ENCODE measurements around the gene C3orf20. TPM values are rescaled to one million over a fixed set of nuclear protein-coding genes. Genes with fewer than 3 reads are reported as not detected.

Gene C3orf20
- total and polyA plus RNA-seq, 2 of the 13 experiments (the other 11 are each of a cell fraction or from before 2014, with no cell fraction given), result 0.03 to 0.04 TPM

DNA sequence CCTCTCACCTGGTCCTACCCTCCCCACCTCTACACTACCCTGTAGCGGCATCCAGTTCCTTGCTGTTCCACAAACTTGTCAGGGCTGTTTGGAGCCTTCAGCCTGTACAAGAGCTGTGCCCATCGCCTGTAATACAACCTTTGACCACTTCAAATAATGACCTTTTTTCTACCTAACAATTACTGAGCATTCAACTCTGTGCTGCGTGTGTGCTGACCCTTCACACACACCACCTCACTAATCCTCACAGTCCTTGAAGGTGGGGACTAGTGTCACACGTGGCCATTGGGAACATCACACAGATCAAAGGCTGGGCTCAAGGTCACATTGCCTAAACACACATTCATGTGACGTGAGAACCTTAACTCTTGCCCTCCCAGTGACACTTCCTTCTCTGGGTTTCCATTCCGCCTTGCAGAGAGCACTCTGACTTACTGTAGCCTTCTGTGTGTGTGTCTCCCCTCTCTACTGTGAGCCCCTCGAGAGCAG lies 3.1 kb downstream of the C3orf20 start (continued):
- TF ChIP-seq FOXA1 (IDR thresholded peaks at IDR 0.05) (no peak), FOXA1 (CRISPR knock-in tag; IDR thresholded peaks at IDR 0.05) (peak; percentile 73), TOPORS (CRISPR knock-in tag; IDR thresholded peaks at IDR 0.05) (peak; percentile 86; the same call in 1 of the 2 replicates), TCF7L2 (IDR thresholded peaks at IDR 0.05; ENCODE audit: low read depth, low read length) (peak; percentile 65; the same call in 1 of the 2 replicates), THAP11 (CRISPR knock-in tag; IDR thresholded peaks at IDR 0.05) (peak; percentile 81), REXO4 (CRISPR knock-in tag; IDR thresholded peaks at IDR 0.05; ENCODE audit: borderline replicate concordance) (no peak), ZNF766 (CRISPR knock-in tag; IDR thresholded peaks at IDR 0.05; ENCODE audit: borderline replicate concordance) (peak; percentile 63; the same call in 1 of the 2 replicates), HHEX (CRISPR knock-in tag; IDR thresholded peaks at IDR 0.05) (peak; percentile 81), U2AF1 (optimal IDR thresholded peaks at IDR 0.05; ENCODE audit: low read depth, low read length) (no peak), KLF12 (CRISPR knock-in tag; IDR thresholded peaks at IDR 0.05; ENCODE audit: borderline replicate concordance) (no peak), GFI1 (CRISPR knock-in tag; IDR thresholded peaks at IDR 0.05; ENCODE audit: borderline replicate concordance) (peak; percentile 32; the same call in 1 of the 2 replicates), ZNF644 (CRISPR knock-in tag; IDR thresholded peaks at IDR 0.05; ENCODE audit: low read depth) (peak; percentile 78; the same call in 1 of the 2 replicates), ZNF768 (CRISPR knock-in tag; IDR thresholded peaks at IDR 0.05) (no peak), HOXD1 (CRISPR knock-in tag; IDR thresholded peaks at IDR 0.05) (peak; percentile 55; the same call in 1 of the 2 replicates)
- TF ChIP-seq, protein P1, sequence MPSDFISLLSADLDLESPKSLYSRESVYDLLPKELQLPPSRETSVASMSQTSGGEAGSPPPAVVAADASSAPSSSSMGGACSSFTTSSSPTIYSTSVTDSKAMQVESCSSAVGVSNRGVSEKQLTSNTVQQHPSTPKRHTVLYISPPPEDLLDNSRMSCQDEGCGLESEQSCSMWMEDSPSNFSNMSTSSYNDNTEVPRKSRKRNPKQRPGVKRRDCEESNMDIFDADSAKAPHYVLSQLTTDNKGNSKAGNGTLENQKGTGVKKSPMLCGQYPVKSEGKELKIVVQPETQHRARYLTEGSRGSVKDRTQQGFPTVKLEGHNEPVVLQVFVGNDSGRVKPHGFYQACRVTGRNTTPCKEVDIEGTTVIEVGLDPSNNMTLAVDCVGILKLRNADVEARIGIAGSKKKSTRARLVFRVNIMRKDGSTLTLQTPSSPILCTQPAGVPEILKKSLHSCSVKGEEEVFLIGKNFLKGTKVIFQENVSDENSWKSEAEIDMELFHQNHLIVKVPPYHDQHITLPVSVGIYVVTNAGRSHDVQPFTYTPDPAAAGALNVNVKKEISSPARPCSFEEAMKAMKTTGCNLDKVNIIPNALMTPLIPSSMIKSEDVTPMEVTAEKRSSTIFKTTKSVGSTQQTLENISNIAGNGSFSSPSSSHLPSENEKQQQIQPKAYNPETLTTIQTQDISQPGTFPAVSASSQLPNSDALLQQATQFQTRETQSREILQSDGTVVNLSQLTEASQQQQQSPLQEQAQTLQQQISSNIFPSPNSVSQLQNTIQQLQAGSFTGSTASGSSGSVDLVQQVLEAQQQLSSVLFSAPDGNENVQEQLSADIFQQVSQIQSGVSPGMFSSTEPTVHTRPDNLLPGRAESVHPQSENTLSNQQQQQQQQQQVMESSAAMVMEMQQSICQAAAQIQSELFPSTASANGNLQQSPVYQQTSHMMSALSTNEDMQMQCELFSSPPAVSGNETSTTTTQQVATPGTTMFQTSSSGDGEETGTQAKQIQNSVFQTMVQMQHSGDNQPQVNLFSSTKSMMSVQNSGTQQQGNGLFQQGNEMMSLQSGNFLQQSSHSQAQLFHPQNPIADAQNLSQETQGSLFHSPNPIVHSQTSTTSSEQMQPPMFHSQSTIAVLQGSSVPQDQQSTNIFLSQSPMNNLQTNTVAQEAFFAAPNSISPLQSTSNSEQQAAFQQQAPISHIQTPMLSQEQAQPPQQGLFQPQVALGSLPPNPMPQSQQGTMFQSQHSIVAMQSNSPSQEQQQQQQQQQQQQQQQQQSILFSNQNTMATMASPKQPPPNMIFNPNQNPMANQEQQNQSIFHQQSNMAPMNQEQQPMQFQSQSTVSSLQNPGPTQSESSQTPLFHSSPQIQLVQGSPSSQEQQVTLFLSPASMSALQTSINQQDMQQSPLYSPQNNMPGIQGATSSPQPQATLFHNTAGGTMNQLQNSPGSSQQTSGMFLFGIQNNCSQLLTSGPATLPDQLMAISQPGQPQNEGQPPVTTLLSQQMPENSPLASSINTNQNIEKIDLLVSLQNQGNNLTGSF (CRISPR knock-in tag; IDR thresholded peaks at IDR 0.05), result no peak
- TF ChIP-seq, protein P2, sequence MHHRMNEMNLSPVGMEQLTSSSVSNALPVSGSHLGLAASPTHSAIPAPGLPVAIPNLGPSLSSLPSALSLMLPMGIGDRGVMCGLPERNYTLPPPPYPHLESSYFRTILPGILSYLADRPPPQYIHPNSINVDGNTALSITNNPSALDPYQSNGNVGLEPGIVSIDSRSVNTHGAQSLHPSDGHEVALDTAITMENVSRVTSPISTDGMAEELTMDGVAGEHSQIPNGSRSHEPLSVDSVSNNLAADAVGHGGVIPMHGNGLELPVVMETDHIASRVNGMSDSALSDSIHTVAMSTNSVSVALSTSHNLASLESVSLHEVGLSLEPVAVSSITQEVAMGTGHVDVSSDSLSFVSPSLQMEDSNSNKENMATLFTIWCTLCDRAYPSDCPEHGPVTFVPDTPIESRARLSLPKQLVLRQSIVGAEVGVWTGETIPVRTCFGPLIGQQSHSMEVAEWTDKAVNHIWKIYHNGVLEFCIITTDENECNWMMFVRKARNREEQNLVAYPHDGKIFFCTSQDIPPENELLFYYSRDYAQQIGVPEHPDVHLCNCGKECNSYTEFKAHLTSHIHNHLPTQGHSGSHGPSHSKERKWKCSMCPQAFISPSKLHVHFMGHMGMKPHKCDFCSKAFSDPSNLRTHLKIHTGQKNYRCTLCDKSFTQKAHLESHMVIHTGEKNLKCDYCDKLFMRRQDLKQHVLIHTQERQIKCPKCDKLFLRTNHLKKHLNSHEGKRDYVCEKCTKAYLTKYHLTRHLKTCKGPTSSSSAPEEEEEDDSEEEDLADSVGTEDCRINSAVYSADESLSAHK (CRISPR knock-in tag; IDR thresholded peaks at IDR 0.05; ENCODE audit: borderline replicate concordance), result no peak
- TF ChIP-seq, protein P3, sequence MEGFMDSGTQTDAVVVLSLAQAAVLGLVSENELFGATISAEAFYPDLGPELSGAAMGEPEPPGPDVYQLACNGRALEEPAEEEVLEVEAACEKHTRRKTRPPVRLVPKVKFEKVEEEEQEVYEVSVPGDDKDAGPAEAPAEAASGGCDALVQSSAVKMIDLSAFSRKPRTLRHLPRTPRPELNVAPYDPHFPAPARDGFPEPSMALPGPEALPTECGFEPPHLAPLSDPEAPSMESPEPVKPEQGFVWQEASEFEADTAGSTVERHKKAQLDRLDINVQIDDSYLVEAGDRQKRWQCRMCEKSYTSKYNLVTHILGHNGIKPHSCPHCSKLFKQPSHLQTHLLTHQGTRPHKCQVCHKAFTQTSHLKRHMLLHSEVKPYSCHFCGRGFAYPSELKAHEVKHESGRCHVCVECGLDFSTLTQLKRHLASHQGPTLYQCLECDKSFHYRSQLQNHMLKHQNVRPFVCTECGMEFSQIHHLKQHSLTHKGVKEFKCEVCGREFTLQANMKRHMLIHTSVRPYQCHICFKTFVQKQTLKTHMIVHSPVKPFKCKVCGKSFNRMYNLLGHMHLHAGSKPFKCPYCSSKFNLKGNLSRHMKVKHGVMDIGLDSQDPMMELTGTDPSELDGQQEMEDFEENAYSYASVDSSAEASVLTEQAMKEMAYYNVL (CRISPR knock-in tag; IDR thresholded peaks at IDR 0.05; ENCODE audit: borderline replicate concordance), result no peak
- TF ChIP-seq, protein P4, sequence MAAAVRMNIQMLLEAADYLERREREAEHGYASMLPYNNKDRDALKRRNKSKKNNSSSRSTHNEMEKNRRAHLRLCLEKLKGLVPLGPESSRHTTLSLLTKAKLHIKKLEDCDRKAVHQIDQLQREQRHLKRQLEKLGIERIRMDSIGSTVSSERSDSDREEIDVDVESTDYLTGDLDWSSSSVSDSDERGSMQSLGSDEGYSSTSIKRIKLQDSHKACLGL (CRISPR knock-in tag; IDR thresholded peaks at IDR 0.05), result no peak
- TF ChIP-seq, protein P5, sequence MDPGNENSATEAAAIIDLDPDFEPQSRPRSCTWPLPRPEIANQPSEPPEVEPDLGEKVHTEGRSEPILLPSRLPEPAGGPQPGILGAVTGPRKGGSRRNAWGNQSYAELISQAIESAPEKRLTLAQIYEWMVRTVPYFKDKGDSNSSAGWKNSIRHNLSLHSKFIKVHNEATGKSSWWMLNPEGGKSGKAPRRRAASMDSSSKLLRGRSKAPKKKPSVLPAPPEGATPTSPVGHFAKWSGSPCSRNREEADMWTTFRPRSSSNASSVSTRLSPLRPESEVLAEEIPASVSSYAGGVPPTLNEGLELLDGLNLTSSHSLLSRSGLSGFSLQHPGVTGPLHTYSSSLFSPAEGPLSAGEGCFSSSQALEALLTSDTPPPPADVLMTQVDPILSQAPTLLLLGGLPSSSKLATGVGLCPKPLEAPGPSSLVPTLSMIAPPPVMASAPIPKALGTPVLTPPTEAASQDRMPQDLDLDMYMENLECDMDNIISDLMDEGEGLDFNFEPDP (CRISPR knock-in tag; conservative IDR thresholded peaks at IDR 0.05), result no peak

Measured in HepG2 (cell line).